Esophagus squamous epithelium (tissue), 5 donors: ENCODE measurements around the gene RGMA. TPM values are rescaled to one million over a fixed set of nuclear protein-coding genes. Genes with fewer than 3 reads are reported as not detected.

Source experiments
- DNase-seq: peaks from one replicate; lab custom pipeline; 2025; lab: John Stamatoyannopoulos, UW
- H3K27ac ChIP-seq, 4 donors: fragments of 200-600 bp; sonication (generic); one replicate each; pipeline ENCODE4 v1.5.1; 2016 to 2019; ENCODE audit warnings: mild to moderate bottlenecking in 1 of 4
- H3K27me3 ChIP-seq, 4 donors: fragments of 200-600 bp; sonication (generic); 1 replicate in 3 of 4; 2 replicates in 1 of 4; pipeline versions ENCODE4 v1.5.1 to v1.6.0; 2017 to 2021; ENCODE audit warnings: antibody characterized with exemption in 1 of 4
- H3K36me3 ChIP-seq, 3 donors: fragments of 200-600 bp; sonication (generic); one replicate each; pipeline ENCODE4 v1.5.1; 2016 to 2019
- H3K4me1 ChIP-seq, 3 donors: fragments of 200-600 bp; sonication (generic); one replicate each; pipeline ENCODE4 v1.5.1; 2017 to 2019
- H3K4me3 ChIP-seq, 4 donors: fragments of 200-600 bp; sonication (generic); 1 replicate in 3 of 4; 2 replicates in 1 of 4; pipeline ENCODE4 v1.5.1; 2016 to 2019; ENCODE audit warnings: mild to moderate bottlenecking in 2 of 4, moderate library complexity in 1 of 4
- H3K9me3 ChIP-seq, 3 donors: fragments of 200-600 bp; sonication (generic); one replicate each; pipeline ENCODE4 v1.5.1; 2016 to 2019
- POLR2A ChIP-seq, 4 donors: fragments of 450-650 bp; IDR thresholded peaks; one replicate each; pipeline ENCODE4 v1.6.1; 2017; ENCODE audit warnings: antibody characterized with exemption in 4 of 4, mild to moderate bottlenecking in 4 of 4, moderate library complexity in 3 of 4
- WGBS, 2 donors: methylation state at CpG; one replicate each; pipeline ENCODE4 v1.1.5; 2018; 5-methylcytosine and 5-hydroxymethylcytosine counted together
- intact Hi-C: fragments of 100-400 bp; cut with DNase I; formaldehyde crosslinking; loops from one replicate; pipeline ENCODE4 v1.15.0; 2022
- total RNA-seq, 4 donors: library from RNA; depleted of rRNA; stranded (reverse); fragments of >200 nt; gene quantifications; one replicate each; pipeline ENCODE4 v1.1.0, GENCODE V29; 2016
- TF ChIP-seq, protein P1 (sequence below), 6 experiments: fragments of 450-650 bp in 4 of 6; fragments of 200-600 bp in 2 of 6; sonication (generic) in 2 of 6; IDR thresholded peaks; one replicate each; pipeline ENCODE4 v1.5.1; 2016 to 2019; ENCODE audit warnings: antibody characterized with exemption in 6 of 6, mild to moderate bottlenecking in 4 of 6, moderate library complexity in 4 of 6
- donor health status: DM: yes; HTN: yes; CAD: no.

RGMA gene
- total RNA-seq, 4 donors from 2014 or later = 18.8 to 74.7 (median 47.1) TPM

DNA sequence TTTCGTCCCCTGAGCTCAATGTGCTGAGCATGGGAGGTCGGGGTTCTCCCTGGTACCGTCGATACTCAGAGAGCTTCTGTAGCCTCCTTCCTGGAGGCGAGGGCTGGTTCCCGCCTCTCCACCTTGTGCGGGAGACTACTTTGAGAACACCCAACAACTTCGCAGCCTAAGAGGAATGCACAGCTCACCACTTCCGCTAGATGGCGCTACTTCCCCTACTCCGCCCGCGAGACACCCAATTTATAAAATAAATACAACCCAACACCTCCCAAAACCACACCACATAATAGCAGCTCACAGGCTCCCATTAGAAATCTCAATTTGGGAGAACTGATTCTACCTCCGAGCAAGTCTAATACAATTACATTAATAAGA is 1.2 kb downstream of the RGMA start:
- TF ChIP-seq, protein P1, sequence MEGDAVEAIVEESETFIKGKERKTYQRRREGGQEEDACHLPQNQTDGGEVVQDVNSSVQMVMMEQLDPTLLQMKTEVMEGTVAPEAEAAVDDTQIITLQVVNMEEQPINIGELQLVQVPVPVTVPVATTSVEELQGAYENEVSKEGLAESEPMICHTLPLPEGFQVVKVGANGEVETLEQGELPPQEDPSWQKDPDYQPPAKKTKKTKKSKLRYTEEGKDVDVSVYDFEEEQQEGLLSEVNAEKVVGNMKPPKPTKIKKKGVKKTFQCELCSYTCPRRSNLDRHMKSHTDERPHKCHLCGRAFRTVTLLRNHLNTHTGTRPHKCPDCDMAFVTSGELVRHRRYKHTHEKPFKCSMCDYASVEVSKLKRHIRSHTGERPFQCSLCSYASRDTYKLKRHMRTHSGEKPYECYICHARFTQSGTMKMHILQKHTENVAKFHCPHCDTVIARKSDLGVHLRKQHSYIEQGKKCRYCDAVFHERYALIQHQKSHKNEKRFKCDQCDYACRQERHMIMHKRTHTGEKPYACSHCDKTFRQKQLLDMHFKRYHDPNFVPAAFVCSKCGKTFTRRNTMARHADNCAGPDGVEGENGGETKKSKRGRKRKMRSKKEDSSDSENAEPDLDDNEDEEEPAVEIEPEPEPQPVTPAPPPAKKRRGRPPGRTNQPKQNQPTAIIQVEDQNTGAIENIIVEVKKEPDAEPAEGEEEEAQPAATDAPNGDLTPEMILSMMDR (IDR thresholded peaks at IDR 0.05) = peak; percentile 84 to 95 (median 90)
- no peak for TF ChIP-seq POLR2A (IDR thresholded peaks at IDR 0.05)
- 3 to 5% methylated on average over 4 to 8 of the region's 14 CpGs for WGBS, 2 donors
- H3K36me3 ChIP-seq = peaks cover 0 to 9% (median 0%) of the 10 kb centered on the region in 3 donors
- peaks cover 13 to 84% (median 21%) of the 10 kb centered on the region in 3 donors for H3K4me1 ChIP-seq
- no peaks in the 10 kb centered on the region for H3K9me3 ChIP-seq
- DNase-seq = no peak
- H3K4me3 ChIP-seq = peak overlapping the region; percentile 47 to 90 (median 75)
- intact Hi-C loops = loop anchor here (5.0 kb wide), 1 partner anchor 1034 kb away; no protein-coding TSS in a partner anchor
- peaks cover 0 to 56% (median 0%) of the 10 kb centered on the region in 4 donors for H3K27me3 ChIP-seq
- peak overlapping the region; percentile 81 to 96 (median 88) for H3K27ac ChIP-seq

DNA sequence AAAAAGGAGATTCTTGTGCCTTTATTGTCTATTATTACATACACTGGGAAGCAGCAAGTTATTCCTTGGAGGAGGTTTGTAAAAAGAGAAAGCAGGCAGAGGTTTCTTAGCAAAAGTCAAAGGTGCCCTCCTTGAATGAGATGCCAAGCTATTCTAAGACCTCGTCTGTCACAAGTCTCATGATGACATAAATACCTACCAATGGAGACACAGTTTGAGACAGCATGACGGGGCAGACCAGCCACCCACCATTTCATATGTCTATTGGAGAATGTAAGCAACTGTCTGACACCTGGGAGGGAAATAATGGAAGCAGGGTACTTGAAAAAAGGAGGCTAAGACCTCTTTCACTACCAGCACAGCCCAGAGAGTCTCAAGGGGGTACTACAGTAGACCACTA is 2.2 kb downstream of the RGMA start:
- WGBS, 2 donors = 31 to 44% methylated on average over 2 of the region's 2 CpGs
- Histone ChIP-seq H3K4me3 (peak overlapping the region in 3 of 4 donors; percentile 74 to 90 (median 76)), H3K27ac (peak overlapping the region in 2 of 4 donors; percentile 90 to 96), H3K36me3 (peaks cover 0 to 9% (median 0%) of the 10 kb centered on the region in 3 donors), H3K9me3 (no peaks in the 10 kb centered on the region), H3K4me1 (peaks cover 13 to 94% (median 21%) of the 10 kb centered on the region in 3 donors), H3K27me3 (peaks cover 0 to 53% (median 0%) of the 10 kb centered on the region in 4 donors)
- TF ChIP-seq, protein P1 (IDR thresholded peaks at IDR 0.05) = no peak
- TF ChIP-seq POLR2A (IDR thresholded peaks at IDR 0.05) = no peak
- DNase-seq = no peak
- intact Hi-C loops = loop anchor here (5.0 kb wide), 1 partner anchor 1036 kb away; no protein-coding TSS in a partner anchor

DNA sequence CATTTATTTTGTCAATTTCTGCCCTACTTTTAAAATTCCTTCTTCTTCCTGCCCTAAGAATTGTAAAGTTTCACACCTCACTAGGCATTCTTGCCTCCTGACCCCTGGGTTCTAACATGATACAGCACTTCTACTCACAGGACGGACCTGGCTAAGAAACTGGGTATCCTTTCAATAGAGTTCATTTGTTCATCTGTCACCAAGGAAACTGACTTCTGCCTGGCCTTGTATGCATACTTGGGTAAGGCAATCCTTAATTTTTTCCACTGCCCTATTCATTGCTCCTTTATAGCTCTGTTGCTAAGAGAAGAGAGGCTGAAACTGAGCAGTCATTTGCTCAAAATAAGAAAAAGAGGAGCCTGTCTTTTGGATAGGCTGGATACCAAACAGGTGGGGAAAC is 3.3 kb downstream of the RGMA start:
- no peaks in the 10 kb centered on the region for H3K9me3 ChIP-seq
- intact Hi-C loops = loop anchor here (5.0 kb wide), 1 partner anchor 1037 kb away; no protein-coding TSS in a partner anchor
- peak overlapping the region in 3 of 4 donors; percentile 47 to 96 (median 90) for H3K27ac ChIP-seq
- no peak for TF ChIP-seq POLR2A (IDR thresholded peaks at IDR 0.05)
- TF ChIP-seq, protein P1 (IDR thresholded peaks at IDR 0.05) = no peak
- H3K4me3 ChIP-seq = no peak overlapping the region
- DNase-seq = no peak
- H3K4me1 ChIP-seq = peaks cover 10 to 94% (median 28%) of the 10 kb centered on the region in 3 donors
- peaks cover 0 to 9% (median 0%) of the 10 kb centered on the region in 3 donors for H3K36me3 ChIP-seq
- 80 to 82% methylated on average over 1 of the region's 1 CpG for whole genome bisulfite sequencing, 2 donors
- peaks cover 0 to 48% (median 0%) of the 10 kb centered on the region in 4 donors for H3K27me3 ChIP-seq

DNA sequence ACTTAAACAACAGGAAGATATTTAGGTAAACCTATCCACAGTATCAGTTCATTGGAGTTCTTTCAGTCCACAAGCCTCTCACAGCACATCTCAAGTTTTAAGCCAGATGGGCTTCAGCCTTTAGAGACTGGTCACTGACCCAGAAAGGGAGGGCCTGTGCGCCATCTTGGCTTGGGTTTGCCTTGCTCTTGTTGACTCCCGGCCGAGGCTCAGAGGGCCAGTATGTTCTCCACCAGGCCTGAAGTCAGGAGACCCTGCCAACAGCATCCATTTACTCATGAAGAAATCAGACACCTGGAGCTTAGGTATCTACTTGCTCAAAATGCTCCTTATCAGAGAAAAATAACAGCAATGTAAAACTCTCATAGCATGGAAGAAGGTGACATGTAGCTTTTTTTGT is 6.2 kb downstream of the RGMA start:
- H3K27me3 ChIP-seq = peaks cover 0 to 27% (median 0%) of the 10 kb centered on the region in 4 donors
- intact Hi-C loops = no loop called here
- 76 to 90% methylated on average over 3 of the region's 3 CpGs for WGBS, 2 donors
- TF ChIP-seq, protein P1 (IDR thresholded peaks at IDR 0.05) = no peak
- TF ChIP-seq POLR2A (IDR thresholded peaks at IDR 0.05) = no peak
- H3K27ac ChIP-seq = no peak overlapping the region
- no peak for DNase-seq
- peaks cover 5 to 98% (median 30%) of the 10 kb centered on the region in 3 donors for H3K4me1 ChIP-seq
- peaks cover 0 to 9% (median 0%) of the 10 kb centered on the region in 3 donors for H3K36me3 ChIP-seq
- no peak overlapping the region for H3K4me3 ChIP-seq
- H3K9me3 ChIP-seq = no peaks in the 10 kb centered on the region

DNA sequence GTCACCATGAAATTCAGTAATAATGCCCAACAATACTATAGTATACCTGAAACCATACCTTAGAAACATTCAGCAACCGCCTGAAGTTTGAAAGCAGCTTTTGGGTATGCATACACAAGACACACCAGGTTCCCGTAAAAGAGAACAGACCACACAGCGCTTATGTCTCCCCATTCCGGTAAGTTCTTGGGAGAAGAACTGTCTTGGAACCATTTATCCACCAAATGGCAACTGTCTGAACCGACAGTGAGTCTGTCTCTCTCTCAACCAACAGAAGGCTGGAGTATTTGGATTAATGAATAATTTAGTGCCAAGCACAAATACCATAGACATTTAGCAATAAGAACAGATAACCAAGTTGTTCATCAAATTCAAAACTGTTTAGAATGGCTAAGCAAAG is 7.6 kb downstream of the RGMA start:
- Histone ChIP-seq H3K4me1 (peaks cover 5 to 98% (median 31%) of the 10 kb centered on the region in 3 donors), H3K27ac (peak overlapping the region in 3 of 4 donors; percentile 36 to 59 (median 38)), H3K27me3 (peaks cover 0 to 14% (median 0%) of the 10 kb centered on the region in 4 donors), H3K36me3 (peaks cover 0 to 9% (median 0%) of the 10 kb centered on the region in 3 donors), H3K9me3 (no peaks in the 10 kb centered on the region), H3K4me3 (no peak overlapping the region)
- TF ChIP-seq, protein P1 (IDR thresholded peaks at IDR 0.05) = no peak
- no peak for TF ChIP-seq POLR2A (IDR thresholded peaks at IDR 0.05)
- WGBS, 2 donors = 64 to 82% methylated on average over 5 of the region's 5 CpGs
- intact Hi-C loops = no loop called here
- DNase-seq = no peak
